Lower lobe of right lung (tissue), 2 donors: Measurements from ENCODE around the gene EXOC3. TPM values are rescaled to one million over a fixed set of nuclear protein-coding genes. Genes with fewer than 3 reads are reported as not detected.

Source experiments
- ATAC-seq, 2 donors: fragments of 200-7000 bp; cut with Tn5 transposase; one replicate each; pipeline ENCODE4 v1.9.1; 2020 to 2022; ENCODE audit warnings: mild to moderate bottlenecking in 2 of 2, moderate library complexity in 2 of 2
- DNase-seq: peaks from one replicate; pipeline ENCODE4 v3.0.0-alpha.2; 2020
- H3K27ac ChIP-seq: fragments of 200-600 bp; one replicate; pipeline ENCODE4 v1.8.0; 2022
- H3K27me3 ChIP-seq: fragments of 200-600 bp; one replicate; pipeline ENCODE4 v1.8.0; 2022; ENCODE audit warnings: low read depth
- H3K36me3 ChIP-seq: fragments of 200-600 bp; one replicate; pipeline ENCODE4 v1.8.0; 2022; ENCODE audit warnings: mild to moderate bottlenecking
- H3K4me1 ChIP-seq: fragments of 200-600 bp; one replicate; pipeline ENCODE4 v1.8.0; 2022
- H3K4me3 ChIP-seq: fragments of 200-600 bp; one replicate; pipeline ENCODE4 v1.8.0; 2022; ENCODE audit warnings: mild to moderate bottlenecking
- H3K9me3 ChIP-seq: fragments of 200-600 bp; one replicate; pipeline ENCODE4 v1.8.0; 2022
- intact Hi-C: fragments of 100-400 bp; cut with DNase I; formaldehyde crosslinking; loops from one replicate; pipeline ENCODE4 v1.11.0; 2022
- total RNA-seq: library from RNA; stranded (reverse); fragmentation: NEBNext Ultra II Directional; extraction: Animal tissue kit (Norgen Biotek cat#: 25700); gene quantifications from one replicate; pipeline ENCODE4 v1.2.1, GENCODE V29; 2021
- TF ChIP-seq, protein P1 (sequence below): fragments of 200-600 bp; IDR thresholded peaks from one replicate; pipeline ENCODE4 v1.8.0; 2022; ENCODE audit warnings: antibody characterized with exemption, mild to moderate bottlenecking
- donor health status: DM: no; HTN: yes; CAD: no; lungs with severe emphysema.

Gene EXOC3
- total RNA-seq, 1 donor from 2014 or later = 58.9 TPM

- DNase-seq = no peak
- no peaks in the 10 kb centered on the region for H3K9me3 ChIP-seq
- intact Hi-C loops = no loop called here
- H3K4me1 ChIP-seq = peaks cover 5% of the 10 kb centered on the region
- no peaks in the 10 kb centered on the region for H3K36me3 ChIP-seq
- ATAC-seq = no peak
- H3K27me3 ChIP-seq = no peaks in the 10 kb centered on the region
- no peak overlapping the region for H3K4me3 ChIP-seq
- no peak overlapping the region for H3K27ac ChIP-seq
- TF ChIP-seq, protein P1, sequence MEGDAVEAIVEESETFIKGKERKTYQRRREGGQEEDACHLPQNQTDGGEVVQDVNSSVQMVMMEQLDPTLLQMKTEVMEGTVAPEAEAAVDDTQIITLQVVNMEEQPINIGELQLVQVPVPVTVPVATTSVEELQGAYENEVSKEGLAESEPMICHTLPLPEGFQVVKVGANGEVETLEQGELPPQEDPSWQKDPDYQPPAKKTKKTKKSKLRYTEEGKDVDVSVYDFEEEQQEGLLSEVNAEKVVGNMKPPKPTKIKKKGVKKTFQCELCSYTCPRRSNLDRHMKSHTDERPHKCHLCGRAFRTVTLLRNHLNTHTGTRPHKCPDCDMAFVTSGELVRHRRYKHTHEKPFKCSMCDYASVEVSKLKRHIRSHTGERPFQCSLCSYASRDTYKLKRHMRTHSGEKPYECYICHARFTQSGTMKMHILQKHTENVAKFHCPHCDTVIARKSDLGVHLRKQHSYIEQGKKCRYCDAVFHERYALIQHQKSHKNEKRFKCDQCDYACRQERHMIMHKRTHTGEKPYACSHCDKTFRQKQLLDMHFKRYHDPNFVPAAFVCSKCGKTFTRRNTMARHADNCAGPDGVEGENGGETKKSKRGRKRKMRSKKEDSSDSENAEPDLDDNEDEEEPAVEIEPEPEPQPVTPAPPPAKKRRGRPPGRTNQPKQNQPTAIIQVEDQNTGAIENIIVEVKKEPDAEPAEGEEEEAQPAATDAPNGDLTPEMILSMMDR = no peak
Measured at GRCh38 chr5:437281-437771, 5.7 kb upstream of the EXOC3 start.

- intact Hi-C loops = no loop called here
- H3K4me1 ChIP-seq = peaks cover 8% of the 10 kb centered on the region
- H3K36me3 ChIP-seq = no peaks in the 10 kb centered on the region
- TF ChIP-seq, protein P1 = no peak
- DNase-seq (no peak), ATAC-seq (no peak)
- no peak overlapping the region for H3K4me3 ChIP-seq
- H3K9me3 ChIP-seq = no peaks in the 10 kb centered on the region
- no peaks in the 10 kb centered on the region for H3K27me3 ChIP-seq
- H3K27ac ChIP-seq = no peak overlapping the region
Measured at GRCh38 chr5:438481-438981, 4.4 kb upstream of the EXOC3 start.

DNA sequence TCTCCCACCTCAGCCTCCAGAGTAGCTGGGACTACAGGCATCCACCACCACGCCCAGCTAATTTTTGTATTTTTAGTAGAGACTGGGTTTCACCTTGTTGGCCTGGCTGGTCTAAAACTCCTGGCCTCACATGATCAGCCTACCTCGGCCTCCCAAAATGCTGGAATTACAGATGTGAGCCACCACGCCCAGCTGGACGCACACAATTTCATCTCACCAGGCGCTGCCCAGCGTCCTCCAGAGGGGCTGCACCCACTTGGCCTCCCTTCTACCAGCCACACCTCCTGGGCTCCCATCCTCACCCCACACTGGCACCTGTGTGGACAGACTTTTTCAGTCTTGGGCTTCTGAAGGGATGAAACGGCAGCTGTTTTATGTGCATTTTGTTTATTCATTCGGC lies 3.8 kb upstream of the EXOC3 start:
- TF ChIP-seq, protein P1 = no peak
- no peak for DNase-seq

GRCh38 chr5:439636-440035 lies 3.3 kb upstream of the EXOC3 start:
- Histone ChIP-seq H3K9me3 (no peaks in the 10 kb centered on the region), H3K27ac (no peak overlapping the region), H3K27me3 (no peaks in the 10 kb centered on the region), H3K36me3 (no peaks in the 10 kb centered on the region), H3K4me3 (no peak overlapping the region), H3K4me1 (peaks cover 19% of the 10 kb centered on the region)
- TF ChIP-seq, protein P1 = no peak
- intact Hi-C loops = no loop called here
- DNase-seq = no peak
- ATAC-seq = no peak

More for the DNA sequence above, 3.8 kb upstream of the EXOC3 start:
- Histone ChIP-seq H3K36me3 (no peaks in the 10 kb centered on the region), H3K9me3 (no peaks in the 10 kb centered on the region), H3K27me3 (no peaks in the 10 kb centered on the region), H3K4me3 (no peak overlapping the region), H3K4me1 (peaks cover 15% of the 10 kb centered on the region), H3K27ac (no peak overlapping the region)
- intact Hi-C loops = no loop called here
- ATAC-seq = no peak

DNA sequence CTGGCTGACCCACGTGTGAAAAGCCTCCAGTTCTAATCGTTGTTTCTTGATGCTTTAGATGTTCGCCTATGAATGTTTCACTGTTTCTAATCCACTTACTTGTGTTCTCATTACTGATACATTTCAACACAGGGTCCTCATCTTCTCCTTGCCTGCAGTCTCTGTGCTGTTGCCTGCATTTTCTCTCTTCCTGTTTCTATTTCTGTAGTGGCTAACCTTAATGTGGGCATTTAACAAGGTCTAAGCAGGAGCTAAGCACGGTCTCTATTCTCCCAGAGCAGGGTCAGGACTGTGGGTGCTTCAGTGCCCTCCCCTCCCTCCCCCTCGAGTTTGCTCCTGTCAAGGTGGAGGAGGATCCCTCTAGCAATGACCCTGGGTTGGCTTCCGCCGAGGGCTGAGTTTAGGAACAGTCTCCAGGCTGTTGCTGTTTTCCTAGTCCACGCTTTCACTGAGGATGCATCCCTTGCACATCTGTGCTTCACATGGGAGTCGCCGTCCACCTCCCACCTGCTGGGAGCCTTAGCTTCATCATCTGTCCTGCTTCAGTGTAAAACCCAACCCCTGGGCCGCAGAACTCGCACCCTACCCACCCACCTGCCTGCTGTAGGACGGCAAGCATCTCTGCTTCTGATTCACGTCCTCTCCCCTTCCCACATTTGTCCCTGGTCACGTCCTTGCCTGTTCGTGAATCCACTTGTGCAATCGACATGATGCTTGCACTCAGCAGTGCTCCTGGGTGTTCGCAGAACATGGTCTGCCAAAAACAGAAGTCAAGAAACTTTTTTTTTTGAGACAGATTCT lies 2.4 kb upstream of the EXOC3 start:
- ATAC-seq = no peak
- no peak overlapping the region for H3K27ac ChIP-seq
- DNase-seq = no peak
- H3K4me3 ChIP-seq = no peak overlapping the region
- peaks cover 1% of the 10 kb centered on the region for H3K36me3 ChIP-seq
- TF ChIP-seq, protein P1 = no peak
- intact Hi-C loops = no loop called here
- H3K27me3 ChIP-seq = no peaks in the 10 kb centered on the region
- no peaks in the 10 kb centered on the region for H3K9me3 ChIP-seq
- peaks cover 24% of the 10 kb centered on the region for H3K4me1 ChIP-seq
